Mesodermal cell (in vitro differentiated cells): ENCODE data around the gene SETD7.

Experiments used
- H3K27ac ChIP-seq: 2 replicates; pipeline ENCODE4 v1.7.0; 2013; ENCODE audit warnings: mild to moderate bottlenecking, low read depth, low read length, moderate library complexity; ENCODE audit not compliant: severe bottlenecking
- H3K36me3 ChIP-seq: 2 replicates; pipeline ENCODE4 v1.7.1; 2013; ENCODE audit warnings: mild to moderate bottlenecking, low read length, moderate library complexity; ENCODE audit not compliant: control insufficient read depth, insufficient read depth
- H3K4me1 ChIP-seq: one replicate; pipeline ENCODE4 v1.7.1; 2013; ENCODE audit warnings: mild to moderate bottlenecking, low read length; ENCODE audit not compliant: insufficient read depth, control insufficient read depth, poor library complexity, severe bottlenecking
- H3K4me3 ChIP-seq: 2 replicates; pipeline ENCODE4 v1.7.0; 2013; ENCODE audit warnings: low read length, control low read depth, mild to moderate bottlenecking; ENCODE audit not compliant: insufficient read depth, poor library complexity, severe bottlenecking; ENCODE audit errors: extremely low read depth
- H3K9me3 ChIP-seq: 2 replicates; pipeline ENCODE4 v1.7.1; 2013; ENCODE audit warnings: mild to moderate bottlenecking, low read length, moderate library complexity; ENCODE audit not compliant: control insufficient read depth
- WGBS, 2 experiments: methylation state at CpG; one replicate each; pipeline ENCODE4 v1.1.5; 2013; ENCODE audit warnings: missing lambda C conversion rate in 2 of 2; ENCODE audit not compliant: insufficient coverage in 2 of 2; 5-methylcytosine and 5-hydroxymethylcytosine counted together

The SETD7 gene

DNA sequence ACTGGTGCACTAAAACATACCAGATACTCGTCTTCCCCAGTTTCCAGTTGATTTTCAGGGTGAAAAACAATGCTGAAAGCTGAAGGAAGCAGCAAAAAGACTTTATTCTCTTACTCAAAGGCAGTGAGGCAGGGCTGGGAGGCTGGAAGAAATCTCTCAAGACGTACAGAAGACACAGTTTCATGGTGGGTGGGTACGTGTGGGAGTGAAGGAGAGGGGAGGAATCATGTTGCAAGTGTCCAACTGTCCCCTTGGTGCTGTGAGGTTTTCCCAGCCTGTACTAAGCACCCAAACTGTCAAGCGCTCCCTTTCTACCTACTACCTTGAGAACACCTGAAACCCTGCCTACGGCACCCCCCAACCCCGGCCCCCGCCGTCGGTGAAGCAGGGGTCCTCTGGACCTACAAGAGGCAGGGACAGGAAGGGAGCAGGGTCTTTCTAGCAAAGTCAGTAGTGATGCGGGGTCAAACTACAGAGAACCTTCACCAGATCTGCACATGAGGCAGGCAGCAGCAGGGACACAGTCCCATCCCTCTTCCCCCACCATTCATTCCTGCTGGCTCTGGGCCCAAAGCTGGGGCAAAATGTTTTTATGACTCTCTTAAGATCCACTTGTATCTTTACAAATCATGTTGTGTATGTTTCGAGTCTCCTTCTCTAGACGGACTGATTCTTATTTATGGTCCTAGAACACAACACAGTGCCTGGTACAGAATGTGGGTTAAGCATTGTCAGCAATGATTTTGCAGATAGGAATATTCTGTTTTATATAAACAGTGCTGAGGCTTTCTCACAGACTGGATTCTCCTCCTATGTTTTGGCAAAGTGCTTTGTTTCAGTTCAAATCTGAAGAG, 2.4 kb upstream of the SETD7 start:
- H3K27ac ChIP-seq, result no peak overlapping the region
- H3K4me3 ChIP-seq, result no peak overlapping the region
- H3K9me3 ChIP-seq, result no peaks in the 10 kb centered on the region
- H3K36me3 ChIP-seq, result no peaks in the 10 kb centered on the region
- H3K4me1 ChIP-seq, result peaks cover 23% of the 10 kb centered on the region
- WGBS, 2 experiments, result 88 to 90% methylated on average over 2 to 7 of the region's 12 CpGs

DNA sequence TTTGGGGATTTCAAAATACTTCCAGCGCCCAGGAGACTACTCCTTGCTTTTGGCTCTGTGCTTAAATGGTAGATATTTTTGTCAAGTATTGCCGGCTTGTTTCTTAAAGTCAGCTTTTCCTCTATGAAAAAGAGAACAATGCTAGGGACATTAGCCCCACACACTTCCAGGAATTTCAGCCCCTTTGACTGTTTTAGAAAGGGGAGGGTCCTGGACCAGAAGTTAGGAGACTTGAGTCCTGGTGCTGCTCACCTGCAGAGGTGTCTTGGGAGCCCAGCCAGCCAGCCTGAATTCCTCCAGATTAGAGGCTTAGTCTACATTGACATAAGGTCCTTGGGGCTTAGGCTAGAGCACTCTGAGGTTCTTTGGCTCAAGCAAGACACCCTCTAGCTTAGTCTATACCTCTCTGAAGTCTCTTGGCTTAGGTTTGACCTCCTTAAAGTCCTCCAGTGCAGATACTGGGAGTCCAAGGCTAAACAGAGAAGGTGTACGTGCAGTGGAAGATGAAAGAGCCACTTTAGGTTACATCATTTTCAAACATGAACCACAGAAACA, 1.6 kb upstream of the SETD7 start:
- Histone ChIP-seq H3K36me3 (no peaks in the 10 kb centered on the region), H3K4me1 (peaks cover 31% of the 10 kb centered on the region)

DNA sequence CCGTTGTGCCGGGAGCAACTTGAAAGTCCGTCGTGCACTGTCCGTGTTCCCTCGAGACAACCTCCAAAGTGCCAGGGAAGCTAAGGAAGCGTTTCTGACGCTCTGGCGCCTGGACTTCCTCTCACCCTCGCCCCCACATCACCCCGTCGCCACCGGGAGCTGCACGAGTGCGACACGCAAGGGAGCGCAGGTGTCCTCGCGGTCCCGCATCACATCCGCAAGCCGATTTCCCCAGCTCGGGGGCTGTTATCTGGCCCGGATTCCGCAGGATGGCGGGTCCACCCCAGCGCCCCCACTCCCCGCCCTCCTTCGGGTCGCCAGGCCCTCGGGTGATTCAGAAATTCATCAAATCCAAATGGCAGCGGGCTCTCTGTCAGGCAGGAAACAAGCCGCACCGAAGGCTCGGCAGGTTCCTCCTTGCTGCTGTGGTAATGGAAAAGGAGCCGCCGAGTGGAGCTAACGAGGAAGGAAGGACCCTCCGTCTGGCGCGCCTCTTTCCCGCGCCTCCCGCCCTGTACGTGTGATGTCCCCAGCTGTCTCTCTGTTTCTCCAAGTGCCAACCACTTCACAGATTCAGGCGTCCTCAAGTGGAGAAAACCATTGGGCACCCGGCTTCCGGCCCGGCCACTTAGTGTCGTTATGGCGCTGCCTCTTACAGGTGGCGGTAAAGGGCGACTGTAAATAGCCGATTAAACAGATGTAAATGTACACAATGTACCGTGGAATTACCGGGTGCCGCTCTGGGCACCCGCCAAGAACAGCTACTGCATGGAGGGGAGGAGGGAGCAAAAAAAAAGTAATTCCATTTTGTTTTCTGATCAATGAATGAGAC, 921 bp upstream of the SETD7 start:
- 1% methylated on average over 44 to 49 of the region's 58 CpGs for WGBS, 2 experiments
- H3K27ac ChIP-seq, result peak overlapping the region; percentile 89
- H3K4me1 ChIP-seq, result peaks cover 38% of the 10 kb centered on the region

More for the DNA sequence above, 1.6 kb upstream of the SETD7 start:
- H3K27ac ChIP-seq, result no peak overlapping the region
- H3K9me3 ChIP-seq, result no peaks in the 10 kb centered on the region
- WGBS, 2 experiments, result 59% methylated on average over 2 of the region's 3 CpGs; no CpG with 5 or more reads in 1 of the 2 experiments
- peak overlapping the region; percentile 74 for H3K4me3 ChIP-seq

DNA sequence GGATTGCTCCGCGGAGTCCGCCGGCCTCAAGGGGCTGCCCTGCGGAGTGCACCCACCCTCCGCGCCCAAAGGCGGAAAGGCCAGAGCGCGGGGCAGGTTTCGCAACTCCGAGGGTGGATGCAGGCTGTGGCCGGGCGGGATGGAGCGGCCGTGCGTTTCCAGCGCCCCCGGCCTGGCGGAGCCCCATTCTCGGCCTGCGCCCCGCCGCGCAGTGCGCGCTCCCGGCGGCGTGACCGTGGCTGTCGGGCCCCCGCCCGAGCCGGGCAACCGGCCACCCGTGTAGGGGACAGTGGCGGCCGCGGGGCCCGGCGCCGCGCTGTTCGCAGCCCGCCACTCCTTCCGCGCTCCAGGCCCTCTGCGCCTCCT, 331 bp downstream of the SETD7 start:
- Histone ChIP-seq H3K9me3 (no peaks in the 10 kb centered on the region), H3K4me1 (peaks cover 44% of the 10 kb centered on the region), H3K4me3 (peak overlapping the region; percentile 74), H3K36me3 (no peaks in the 10 kb centered on the region), H3K27ac (peak overlapping the region; percentile 89)
- WGBS, 2 experiments, result 0% methylated on average over 38 to 42 of the region's 49 CpGs

More for the DNA sequence above, 921 bp upstream of the SETD7 start:
- no peaks in the 10 kb centered on the region for H3K9me3 ChIP-seq
- H3K36me3 ChIP-seq, result no peaks in the 10 kb centered on the region
- H3K4me3 ChIP-seq, result peak overlapping the region; percentile 74

DNA sequence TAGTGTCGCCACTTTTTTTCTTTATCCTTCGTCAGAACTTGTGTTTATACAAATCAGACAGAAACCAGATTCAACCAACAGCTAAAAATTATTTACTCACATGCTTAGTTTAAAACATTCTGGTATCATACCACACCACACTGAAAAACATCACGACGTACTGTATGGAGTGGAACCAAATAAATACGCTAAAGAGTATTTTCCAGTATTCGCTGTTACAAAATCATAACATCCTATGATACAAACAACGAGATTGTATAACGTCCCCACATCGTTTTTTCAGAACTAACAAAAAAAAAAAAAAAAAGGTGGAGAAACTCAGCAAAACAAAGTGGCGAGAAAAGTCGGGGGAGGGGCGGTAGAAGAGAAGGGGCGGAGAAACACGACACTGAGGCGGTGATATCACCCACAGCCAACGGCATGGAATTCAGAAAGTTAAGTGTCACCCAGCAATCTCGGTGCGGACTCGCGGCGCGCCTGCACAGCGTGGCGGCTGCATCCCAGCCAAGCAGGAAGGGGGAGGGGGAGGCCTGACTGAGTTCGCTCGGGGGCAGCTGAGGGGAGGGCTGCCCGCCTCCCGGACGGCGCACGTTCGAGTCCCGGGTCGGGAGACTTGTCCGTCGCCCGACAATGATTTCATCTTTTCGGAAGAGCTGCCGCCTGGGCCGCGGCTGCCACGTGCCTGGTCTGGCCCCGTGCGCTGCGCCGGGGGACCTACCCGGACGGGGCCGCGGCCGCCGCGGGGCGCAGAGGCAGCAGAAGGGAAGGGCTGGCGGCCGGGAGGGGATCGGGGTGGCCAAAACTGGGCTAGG, 920 bp downstream of the SETD7 start:
- no peaks in the 10 kb centered on the region for H3K36me3 ChIP-seq
- H3K4me1 ChIP-seq, result peaks cover 42% of the 10 kb centered on the region
- 1 to 9% methylated on average over 31 to 40 of the region's 57 CpGs for WGBS, 2 experiments
- no peaks in the 10 kb centered on the region for H3K9me3 ChIP-seq
- H3K4me3 ChIP-seq, result peak overlapping the region; percentile 74
- peak overlapping the region; percentile 89 for H3K27ac ChIP-seq

DNA sequence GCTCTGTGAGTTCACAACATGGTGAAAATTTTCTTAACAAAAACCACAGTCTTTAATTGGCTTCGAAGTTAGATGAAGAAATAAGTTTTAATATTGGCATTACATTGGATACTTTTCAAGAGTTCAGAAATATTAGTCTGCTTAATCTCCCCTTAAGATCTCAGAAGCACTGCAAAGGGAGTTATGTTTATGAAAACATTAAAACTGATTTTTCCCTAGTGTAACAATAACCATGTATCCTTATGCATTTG, 1.5 kb downstream of the SETD7 start:
- Histone ChIP-seq H3K4me1 (peaks cover 37% of the 10 kb centered on the region), H3K9me3 (no peaks in the 10 kb centered on the region), H3K36me3 (no peaks in the 10 kb centered on the region), H3K4me3 (peak overlapping the region; percentile 74), H3K27ac (peak overlapping the region; percentile 89)
- WGBS, 2 experiments, result no CpG with 5 or more reads among the region's 1 CpG

DNA sequence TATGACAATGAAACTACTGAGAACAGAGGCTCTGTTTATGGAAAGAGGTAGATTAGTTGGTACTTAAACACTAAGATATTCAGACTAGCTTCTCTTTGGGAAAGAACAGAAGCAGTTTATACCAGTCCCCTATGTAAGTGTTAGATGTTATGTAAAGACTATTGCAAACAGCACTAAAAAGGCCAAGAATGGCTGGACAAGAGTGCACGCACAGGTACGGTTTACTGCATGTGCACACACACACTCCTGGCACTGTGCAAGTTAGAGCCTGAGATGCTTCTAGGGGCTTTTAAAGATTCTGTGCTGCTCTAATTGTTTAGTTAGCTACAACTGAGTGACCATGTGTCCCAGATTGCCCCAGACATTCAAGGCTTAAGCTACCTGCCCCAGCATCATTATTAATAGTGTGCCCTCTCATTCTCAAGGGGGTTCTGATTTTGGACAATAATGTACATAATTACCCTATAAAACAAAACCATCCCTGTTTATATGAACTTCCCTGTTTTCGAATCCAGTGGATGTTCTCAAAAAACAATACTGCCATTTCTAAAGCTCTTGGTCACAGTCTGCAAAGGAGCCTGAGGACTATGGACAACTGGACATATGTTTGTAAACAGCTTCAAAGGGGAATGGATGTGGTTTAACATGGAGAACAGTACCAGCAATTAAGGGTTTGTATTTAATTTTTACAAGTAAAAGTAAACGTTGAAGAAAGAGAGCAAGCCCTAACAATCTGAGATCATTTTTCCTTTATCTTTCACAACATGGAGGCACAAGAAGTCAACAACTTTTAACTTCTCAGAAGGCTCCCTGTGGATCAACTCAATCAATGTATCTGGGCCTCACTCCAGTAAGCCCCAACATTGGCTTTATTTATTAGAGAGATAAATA, 2.0 kb downstream of the SETD7 start:
- H3K4me3 ChIP-seq, result peak overlapping the region; percentile 74
- peaks cover 37% of the 10 kb centered on the region for H3K4me1 ChIP-seq
- peak overlapping the region; percentile 89 for H3K27ac ChIP-seq

DNA sequence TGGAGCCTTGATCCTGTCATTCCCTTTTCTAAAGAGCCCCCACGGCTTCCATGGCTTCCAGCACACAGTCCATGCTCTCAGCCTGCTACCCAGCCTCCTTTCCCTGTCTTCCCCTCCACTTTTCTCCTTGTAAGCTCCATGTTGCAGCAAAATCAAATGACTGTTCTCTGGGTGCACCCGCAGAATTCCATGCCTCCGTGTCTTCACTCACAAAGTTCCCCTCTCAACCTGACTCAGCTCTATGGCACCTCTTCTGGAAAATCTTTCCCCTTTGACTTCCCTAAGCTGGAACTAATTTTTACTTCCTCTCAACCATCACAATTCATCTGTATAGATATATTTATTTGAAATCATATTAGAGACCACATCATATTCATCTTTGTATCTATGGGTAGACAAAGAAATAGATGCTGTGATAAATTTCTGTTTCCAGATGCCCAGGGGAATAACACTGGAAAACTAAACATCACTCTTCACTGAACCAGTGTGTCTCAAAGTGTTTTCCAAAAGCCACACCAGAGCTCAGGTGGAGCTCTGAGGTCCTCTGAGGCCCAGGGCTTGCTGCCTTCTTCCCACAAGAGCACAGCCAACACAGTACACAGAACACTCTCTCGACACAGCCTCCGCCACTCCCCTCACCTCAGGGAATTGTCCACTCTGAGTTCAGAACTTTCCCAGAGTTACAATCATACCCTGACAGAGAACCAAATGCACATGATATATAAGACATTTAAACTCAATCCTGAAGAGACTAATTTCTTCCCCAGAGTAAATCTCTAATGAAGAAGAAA, 3.3 kb downstream of the SETD7 start:
- WGBS, 2 experiments, result 42 to 58% methylated on average over 3 to 5 of the region's 5 CpGs
- peak overlapping the region; percentile 11 for H3K4me3 ChIP-seq

More for the DNA sequence above, 2.0 kb downstream of the SETD7 start:
- Histone ChIP-seq H3K36me3 (no peaks in the 10 kb centered on the region), H3K9me3 (no peaks in the 10 kb centered on the region)
- 100% methylated on average over 2 of the region's 4 CpGs for WGBS, 2 experiments

DNA sequence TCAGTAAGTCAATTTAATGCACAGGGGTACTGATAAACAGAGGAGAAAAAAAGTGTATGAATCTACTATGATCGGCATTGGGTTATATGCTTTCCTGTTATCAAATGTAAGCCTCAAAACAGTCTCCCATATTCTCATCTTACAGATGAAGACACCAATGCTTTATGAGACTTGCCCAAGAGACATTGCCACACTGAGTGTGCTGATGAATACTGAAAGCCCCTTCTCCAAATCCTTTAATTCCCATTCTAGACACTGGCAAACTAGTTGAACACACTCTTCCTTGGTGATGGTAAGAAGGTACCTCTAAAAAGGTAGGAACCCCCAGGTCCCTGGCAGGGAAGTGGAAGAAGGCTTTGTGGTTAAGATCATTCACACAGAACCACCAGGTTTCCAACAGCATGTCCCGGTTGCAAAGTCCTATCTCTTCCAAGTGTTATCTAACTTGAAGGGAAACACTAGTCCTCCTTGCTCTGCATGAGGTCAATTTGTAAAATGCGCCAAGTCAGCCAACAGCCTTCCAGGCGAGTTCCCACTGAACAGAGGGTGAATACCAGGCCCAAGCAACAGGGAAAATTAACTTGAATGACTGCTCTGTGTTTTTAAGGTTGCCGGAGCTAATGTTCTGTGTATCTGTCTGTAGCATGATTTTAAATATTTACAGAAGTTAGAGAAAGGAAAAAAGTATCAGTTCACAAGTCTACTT, 5.1 kb downstream of the SETD7 start:
- Histone ChIP-seq H3K27ac (peak overlapping the region; percentile 96), H3K9me3 (no peaks in the 10 kb centered on the region), H3K4me3 (no peak overlapping the region), H3K4me1 (peaks cover 32% of the 10 kb centered on the region), H3K36me3 (peaks cover 20% of the 10 kb centered on the region)
- WGBS, 2 experiments, result 7 to 24% methylated on average over 3 to 4 of the region's 5 CpGs

More for the DNA sequence above, 3.3 kb downstream of the SETD7 start:
- no peaks in the 10 kb centered on the region for H3K9me3 ChIP-seq
- H3K27ac ChIP-seq, result peak overlapping the region; percentile 66
- H3K4me1 ChIP-seq, result peaks cover 37% of the 10 kb centered on the region
- peaks cover 6% of the 10 kb centered on the region for H3K36me3 ChIP-seq
